Measurements from ENCODE around the gene NFATC2.

DNA sequence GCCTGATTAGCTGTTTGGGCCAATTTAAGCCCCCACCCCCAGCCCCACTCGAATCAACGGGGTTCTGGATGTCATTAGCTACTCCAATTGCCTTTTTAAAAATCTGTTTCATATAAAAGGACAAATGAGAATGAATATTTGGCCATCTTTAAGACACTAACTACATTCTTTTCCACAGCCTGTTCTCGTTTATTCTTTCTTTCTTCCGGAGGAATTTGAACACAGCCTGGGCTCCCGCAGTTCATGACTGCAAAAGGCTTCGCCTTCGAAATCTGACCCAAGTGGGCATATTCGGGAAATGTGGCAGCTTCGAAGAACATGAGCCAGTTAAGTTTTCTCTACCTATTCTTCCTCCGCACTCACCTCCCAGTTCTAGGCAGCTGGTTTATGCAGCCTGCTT is 49.4 kb upstream of the NFATC2 start:
- TF ChIP-seq EZH2phosphoT487 (IDR thresholded peaks at IDR 0.05; ENCODE audit: low read depth), result no peak
- TF ChIP-seq, protein P1, sequence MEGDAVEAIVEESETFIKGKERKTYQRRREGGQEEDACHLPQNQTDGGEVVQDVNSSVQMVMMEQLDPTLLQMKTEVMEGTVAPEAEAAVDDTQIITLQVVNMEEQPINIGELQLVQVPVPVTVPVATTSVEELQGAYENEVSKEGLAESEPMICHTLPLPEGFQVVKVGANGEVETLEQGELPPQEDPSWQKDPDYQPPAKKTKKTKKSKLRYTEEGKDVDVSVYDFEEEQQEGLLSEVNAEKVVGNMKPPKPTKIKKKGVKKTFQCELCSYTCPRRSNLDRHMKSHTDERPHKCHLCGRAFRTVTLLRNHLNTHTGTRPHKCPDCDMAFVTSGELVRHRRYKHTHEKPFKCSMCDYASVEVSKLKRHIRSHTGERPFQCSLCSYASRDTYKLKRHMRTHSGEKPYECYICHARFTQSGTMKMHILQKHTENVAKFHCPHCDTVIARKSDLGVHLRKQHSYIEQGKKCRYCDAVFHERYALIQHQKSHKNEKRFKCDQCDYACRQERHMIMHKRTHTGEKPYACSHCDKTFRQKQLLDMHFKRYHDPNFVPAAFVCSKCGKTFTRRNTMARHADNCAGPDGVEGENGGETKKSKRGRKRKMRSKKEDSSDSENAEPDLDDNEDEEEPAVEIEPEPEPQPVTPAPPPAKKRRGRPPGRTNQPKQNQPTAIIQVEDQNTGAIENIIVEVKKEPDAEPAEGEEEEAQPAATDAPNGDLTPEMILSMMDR (IDR thresholded peaks at IDR 0.05; ENCODE audit: low read depth, low read length), result no peak

Measured in OCI-LY3 (cell line).